Lower leg skin (tissue), 4 donors: ENCODE measurements around the gene NUDC. TPM values are rescaled to one million over a fixed set of nuclear protein-coding genes. Genes with fewer than 3 reads are reported as not detected.

Experiments
- DNase-seq, 2 donors: peaks; one replicate each; pipeline ENCODE4 v3.0.0-alpha.2; 2019; ENCODE audit warnings: low spot score in 2 of 2
- H3K4me3 ChIP-seq: fragments of 200-600 bp; sonication (generic); 2 replicates; pipeline ENCODE4 v1.5.1; 2017; ENCODE audit warnings: mild to moderate bottlenecking, low read depth; ENCODE audit not compliant: poor library complexity, severe bottlenecking
- CTCF ChIP-seq, 3 donors: fragments of 450-650 bp; IDR thresholded peaks; one replicate each; pipeline ENCODE4 v1.5.1; 2016; ENCODE audit warnings: antibody characterized with exemption in 3 of 3, mild to moderate bottlenecking in 3 of 3, moderate library complexity in 2 of 3
- POLR2A ChIP-seq, 2 donors: fragments of 450-650 bp; IDR thresholded peaks; one replicate each; pipeline ENCODE4 v1.6.1; 2016 to 2017; ENCODE audit warnings: antibody characterized with exemption in 2 of 2, mild to moderate bottlenecking in 1 of 2, moderate library complexity in 1 of 2
- WGBS, 2 donors: methylation state at CpG; one replicate each; pipeline ENCODE4 v1.1.5; 2018; 5-methylcytosine and 5-hydroxymethylcytosine counted together
- intact Hi-C: fragments of 100-400 bp; cut with DNase I; formaldehyde crosslinking; loops from one replicate; pipeline ENCODE4 v1.15.0; 2023; ENCODE audit warnings: low total_unique reads
- total RNA-seq, 4 donors: library from RNA; depleted of rRNA; stranded (reverse); fragments of >200 nt; gene quantifications; one replicate each; pipeline ENCODE4 v1.1.0, GENCODE V29; 2016

Gene NUDC
- total RNA-seq, 4 donors from 2014 or later: 37.0 to 50.4 (median 39.7) TPM

- no peak for DNase-seq
- intact Hi-C loops: no loop called here
- no peak overlapping the region for H3K4me3 ChIP-seq
- TF ChIP-seq POLR2A (IDR thresholded peaks at IDR 0.05): no peak
- peak in 1 of 3 donors; percentile 61 for TF ChIP-seq CTCF (IDR thresholded peaks at IDR 0.05)
- 34 to 52% methylated on average over 10 of the region's 10 CpGs for WGBS, 2 donors
Observed at GRCh38 chr1:26991310-26992116, 70.0 kb downstream of the NUDC start.

GRCh38 chr1:26993237-26994019 lies 71.9 kb downstream of the NUDC start, which contains the start of gene TRNP1:
Gene TRNP1, plus strand, starts transcription at chr1:26993692. Its CDS starts 95 bp downstream, at chr1:26993787.
- 0 to 1% methylated on average over 17 to 41 of the region's 61 CpGs for WGBS, 2 donors
- TF ChIP-seq POLR2A (IDR thresholded peaks at IDR 0.05): no peak
- TF ChIP-seq CTCF (IDR thresholded peaks at IDR 0.05): peak in 1 of 3 donors; percentile 68
- intact Hi-C loops: no loop called here
- DNase-seq: no peak
- peak within 1 kb of the TSS; percentile 65 for H3K4me3 ChIP-seq

- peak overlapping the region; percentile 65 for H3K4me3 ChIP-seq
- 1 to 2% methylated on average over 50 to 66 of the region's 97 CpGs for WGBS, 2 donors
- intact Hi-C loops: no loop called here
- no peak for TF ChIP-seq CTCF (IDR thresholded peaks at IDR 0.05)
- no peak for DNase-seq
Observed at GRCh38 chr1:26994020-26994786, 72.7 kb downstream of the NUDC start.

- DNase-seq: no peak
- TF ChIP-seq POLR2A (IDR thresholded peaks at IDR 0.05): no peak
- TF ChIP-seq CTCF (IDR thresholded peaks at IDR 0.05): no peak
- intact Hi-C loops: no loop called here
- 23 to 31% methylated on average over 9 to 15 of the region's 15 CpGs for WGBS, 2 donors
- H3K4me3 ChIP-seq: peak overlapping the region; percentile 65
Observed at GRCh38 chr1:26994787-26995517, 73.4 kb downstream of the NUDC start.

- no peak overlapping the region for H3K4me3 ChIP-seq
- DNase-seq: no peak
- TF ChIP-seq POLR2A (IDR thresholded peaks at IDR 0.05): no peak
- no peak for TF ChIP-seq CTCF (IDR thresholded peaks at IDR 0.05)
- 54 to 57% methylated on average over 1 of the region's 1 CpG for WGBS, 2 donors
- intact Hi-C loops: no loop called here
Observed at GRCh38 chr1:26996024-26996423, 74.5 kb downstream of the NUDC start.
